Adrenal gland (tissue), 5 donors: ENCODE results near the gene ACY1.

Experiments used
- POLR2A ChIP-seq, 2 donors: fragments of 450-650 bp; IDR thresholded peaks; one replicate each; pipeline ENCODE4 v1.6.1; 2017; ENCODE audit warnings: antibody characterized with exemption in 2 of 2, mild to moderate bottlenecking in 2 of 2, moderate library complexity in 1 of 2
- TF ChIP-seq, protein P1 (sequence below), 6 experiments: fragments of 450-650 bp in 4 of 6; fragments of 200-600 bp in 2 of 6; sonication (generic) in 1 of 6; IDR thresholded peaks; 1 replicate in 5 of 6; 2 replicates in 1 of 6; pipeline versions ENCODE4 v1.5.1 to v1.8.0; 2016 to 2021; ENCODE audit warnings: antibody characterized with exemption in 6 of 6, mild to moderate bottlenecking in 2 of 6, moderate library complexity in 1 of 6
- donor health status: DM: no; HTN: no; CAD: no.

DNA sequence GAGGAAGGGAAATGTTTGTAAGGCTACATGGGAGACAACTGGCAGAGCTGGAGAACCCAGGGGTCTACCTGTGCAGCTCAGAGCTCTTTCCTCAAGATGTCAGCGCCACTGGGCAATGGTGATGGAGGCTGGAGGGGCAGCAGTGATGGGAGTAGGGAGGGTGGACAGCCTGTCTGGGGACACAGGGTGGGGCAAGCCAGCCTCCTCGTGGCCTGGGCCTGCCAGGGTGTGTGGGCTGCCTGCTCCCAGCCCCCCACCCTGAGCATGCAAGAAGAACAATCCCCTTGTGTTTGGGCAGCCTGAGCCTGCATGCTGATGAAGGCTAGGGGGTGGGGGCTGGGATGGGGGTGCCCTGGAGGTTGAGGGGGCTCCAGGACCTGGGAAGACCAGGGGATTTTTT is 17.3 kb upstream of the ACY1 start:
- TF ChIP-seq POLR2A (IDR thresholded peaks at IDR 0.05), result no peak
- TF ChIP-seq, protein P1, sequence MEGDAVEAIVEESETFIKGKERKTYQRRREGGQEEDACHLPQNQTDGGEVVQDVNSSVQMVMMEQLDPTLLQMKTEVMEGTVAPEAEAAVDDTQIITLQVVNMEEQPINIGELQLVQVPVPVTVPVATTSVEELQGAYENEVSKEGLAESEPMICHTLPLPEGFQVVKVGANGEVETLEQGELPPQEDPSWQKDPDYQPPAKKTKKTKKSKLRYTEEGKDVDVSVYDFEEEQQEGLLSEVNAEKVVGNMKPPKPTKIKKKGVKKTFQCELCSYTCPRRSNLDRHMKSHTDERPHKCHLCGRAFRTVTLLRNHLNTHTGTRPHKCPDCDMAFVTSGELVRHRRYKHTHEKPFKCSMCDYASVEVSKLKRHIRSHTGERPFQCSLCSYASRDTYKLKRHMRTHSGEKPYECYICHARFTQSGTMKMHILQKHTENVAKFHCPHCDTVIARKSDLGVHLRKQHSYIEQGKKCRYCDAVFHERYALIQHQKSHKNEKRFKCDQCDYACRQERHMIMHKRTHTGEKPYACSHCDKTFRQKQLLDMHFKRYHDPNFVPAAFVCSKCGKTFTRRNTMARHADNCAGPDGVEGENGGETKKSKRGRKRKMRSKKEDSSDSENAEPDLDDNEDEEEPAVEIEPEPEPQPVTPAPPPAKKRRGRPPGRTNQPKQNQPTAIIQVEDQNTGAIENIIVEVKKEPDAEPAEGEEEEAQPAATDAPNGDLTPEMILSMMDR (IDR thresholded peaks at IDR 0.05), result no peak
